ENCODE measurements around the gene UNK. TPM values are rescaled to one million over a fixed set of nuclear protein-coding genes. Genes with fewer than 3 reads are reported as not detected.

Gene UNK
- total and polyA plus RNA-seq, 2 of the 13 experiments (the other 11 are each of a cell fraction or from before 2014, with no cell fraction given), result 31.6 to 33.0 TPM

DNA sequence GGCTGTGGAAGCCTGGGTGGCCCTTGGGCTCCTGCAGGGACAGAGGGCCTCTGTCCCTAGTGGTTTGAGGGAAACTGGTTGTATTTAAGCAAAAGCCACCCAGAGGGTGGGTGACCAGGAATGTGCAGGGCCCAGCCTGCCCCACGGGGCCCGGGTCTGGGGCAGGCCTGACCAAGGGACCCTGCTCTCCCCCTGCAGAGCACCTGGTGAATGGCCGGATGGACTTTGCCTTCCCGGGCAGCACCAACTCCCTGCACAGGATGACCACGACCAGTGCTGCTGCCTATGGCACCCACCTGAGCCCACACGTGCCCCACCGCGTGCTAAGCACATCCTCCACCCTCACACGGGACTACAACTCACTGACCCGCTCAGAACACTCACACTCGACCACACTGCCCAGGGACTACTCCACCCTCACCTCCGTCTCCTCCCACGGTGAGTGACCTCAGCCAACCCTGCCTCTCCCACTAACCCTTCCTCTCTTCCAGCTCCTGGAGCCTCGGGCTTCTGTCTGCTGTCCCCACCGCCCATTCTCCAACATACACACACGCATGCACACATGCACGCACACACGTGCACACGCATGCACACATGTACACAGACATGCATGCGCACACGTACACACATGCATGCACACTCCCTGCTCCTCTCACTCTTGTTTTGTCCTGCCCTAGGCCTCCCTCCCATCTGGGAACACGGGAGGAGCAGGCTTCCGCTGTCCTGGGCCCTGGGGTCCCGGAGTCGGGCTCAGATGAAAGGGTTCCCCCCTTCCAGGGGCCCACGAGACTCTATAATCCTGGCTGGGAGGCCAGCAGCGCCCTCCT is 30.0 kb upstream of the UNK start (continued):
- TF ChIP-seq TOE1 (CRISPR knock-in tag; IDR thresholded peaks at IDR 0.05) (peak; percentile 42; the same call in 1 of the 2 replicates), ZNF672 (CRISPR knock-in tag; IDR thresholded peaks at IDR 0.05) (0 out of 2 replicates have a peak, but pooled peaks have one; percentile 63), ZNF282 (IDR thresholded peaks at IDR 0.05; ENCODE audit: partially characterized antibody) (no peak), HNRNPK (IDR thresholded peaks at IDR 0.05; ENCODE audit: low read depth, low read length, poor library complexity, severe bottlenecking) (no peak), ARNT2 (CRISPR knock-in tag; IDR thresholded peaks at IDR 0.05; ENCODE audit: low read depth) (no peak; the same call in none of the 2 replicates), RFXAP (CRISPR knock-in tag; IDR thresholded peaks at IDR 0.05; ENCODE audit: borderline replicate concordance) (no peak; the same call in 1 of the 2 replicates), JUNB (CRISPR knock-in tag; IDR thresholded peaks at IDR 0.05; ENCODE audit: borderline replicate concordance) (peak; percentile 65), ZNF546 (CRISPR knock-in tag; conservative IDR thresholded peaks at IDR 0.05) (peak; percentile 50; the same call in 1 of the 2 replicates), U2AF2 (IDR thresholded peaks at IDR 0.05; ENCODE audit: low read depth, low read length) (0 out of 2 replicates have a peak, but pooled peaks have one; percentile 25), KMT2A (CRISPR knock-in tag; IDR thresholded peaks at IDR 0.05) (peak; percentile 7; the same call in 1 of the 2 replicates), SKI (IDR thresholded peaks at IDR 0.05; ENCODE audit: partially characterized antibody) (peak; percentile 32), ZNF737 (CRISPR knock-in tag; IDR thresholded peaks at IDR 0.05; ENCODE audit: borderline replicate concordance) (0 out of 2 replicates have a peak, but pooled peaks have one; percentile 56), ZKSCAN5 (CRISPR knock-in tag; IDR thresholded peaks at IDR 0.05) (peak; percentile 91), MTERF4 (CRISPR knock-in tag; IDR thresholded peaks at IDR 0.05) (0 out of 2 replicates have a peak, but pooled peaks have one; percentile 8), ZNF160 (CRISPR knock-in tag; IDR thresholded peaks at IDR 0.05) (no peak), MYPOP (CRISPR knock-in tag; IDR thresholded peaks at IDR 0.05) (no peak)
- TF ChIP-seq, protein P1, sequence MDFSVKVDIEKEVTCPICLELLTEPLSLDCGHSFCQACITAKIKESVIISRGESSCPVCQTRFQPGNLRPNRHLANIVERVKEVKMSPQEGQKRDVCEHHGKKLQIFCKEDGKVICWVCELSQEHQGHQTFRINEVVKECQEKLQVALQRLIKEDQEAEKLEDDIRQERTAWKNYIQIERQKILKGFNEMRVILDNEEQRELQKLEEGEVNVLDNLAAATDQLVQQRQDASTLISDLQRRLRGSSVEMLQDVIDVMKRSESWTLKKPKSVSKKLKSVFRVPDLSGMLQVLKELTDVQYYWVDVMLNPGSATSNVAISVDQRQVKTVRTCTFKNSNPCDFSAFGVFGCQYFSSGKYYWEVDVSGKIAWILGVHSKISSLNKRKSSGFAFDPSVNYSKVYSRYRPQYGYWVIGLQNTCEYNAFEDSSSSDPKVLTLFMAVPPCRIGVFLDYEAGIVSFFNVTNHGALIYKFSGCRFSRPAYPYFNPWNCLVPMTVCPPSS (IDR thresholded peaks at IDR 0.05), result no peak
- TF ChIP-seq, protein P2, sequence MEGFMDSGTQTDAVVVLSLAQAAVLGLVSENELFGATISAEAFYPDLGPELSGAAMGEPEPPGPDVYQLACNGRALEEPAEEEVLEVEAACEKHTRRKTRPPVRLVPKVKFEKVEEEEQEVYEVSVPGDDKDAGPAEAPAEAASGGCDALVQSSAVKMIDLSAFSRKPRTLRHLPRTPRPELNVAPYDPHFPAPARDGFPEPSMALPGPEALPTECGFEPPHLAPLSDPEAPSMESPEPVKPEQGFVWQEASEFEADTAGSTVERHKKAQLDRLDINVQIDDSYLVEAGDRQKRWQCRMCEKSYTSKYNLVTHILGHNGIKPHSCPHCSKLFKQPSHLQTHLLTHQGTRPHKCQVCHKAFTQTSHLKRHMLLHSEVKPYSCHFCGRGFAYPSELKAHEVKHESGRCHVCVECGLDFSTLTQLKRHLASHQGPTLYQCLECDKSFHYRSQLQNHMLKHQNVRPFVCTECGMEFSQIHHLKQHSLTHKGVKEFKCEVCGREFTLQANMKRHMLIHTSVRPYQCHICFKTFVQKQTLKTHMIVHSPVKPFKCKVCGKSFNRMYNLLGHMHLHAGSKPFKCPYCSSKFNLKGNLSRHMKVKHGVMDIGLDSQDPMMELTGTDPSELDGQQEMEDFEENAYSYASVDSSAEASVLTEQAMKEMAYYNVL (CRISPR knock-in tag; IDR thresholded peaks at IDR 0.05; ENCODE audit: borderline replicate concordance), result no peak
- TF ChIP-seq, protein P3, sequence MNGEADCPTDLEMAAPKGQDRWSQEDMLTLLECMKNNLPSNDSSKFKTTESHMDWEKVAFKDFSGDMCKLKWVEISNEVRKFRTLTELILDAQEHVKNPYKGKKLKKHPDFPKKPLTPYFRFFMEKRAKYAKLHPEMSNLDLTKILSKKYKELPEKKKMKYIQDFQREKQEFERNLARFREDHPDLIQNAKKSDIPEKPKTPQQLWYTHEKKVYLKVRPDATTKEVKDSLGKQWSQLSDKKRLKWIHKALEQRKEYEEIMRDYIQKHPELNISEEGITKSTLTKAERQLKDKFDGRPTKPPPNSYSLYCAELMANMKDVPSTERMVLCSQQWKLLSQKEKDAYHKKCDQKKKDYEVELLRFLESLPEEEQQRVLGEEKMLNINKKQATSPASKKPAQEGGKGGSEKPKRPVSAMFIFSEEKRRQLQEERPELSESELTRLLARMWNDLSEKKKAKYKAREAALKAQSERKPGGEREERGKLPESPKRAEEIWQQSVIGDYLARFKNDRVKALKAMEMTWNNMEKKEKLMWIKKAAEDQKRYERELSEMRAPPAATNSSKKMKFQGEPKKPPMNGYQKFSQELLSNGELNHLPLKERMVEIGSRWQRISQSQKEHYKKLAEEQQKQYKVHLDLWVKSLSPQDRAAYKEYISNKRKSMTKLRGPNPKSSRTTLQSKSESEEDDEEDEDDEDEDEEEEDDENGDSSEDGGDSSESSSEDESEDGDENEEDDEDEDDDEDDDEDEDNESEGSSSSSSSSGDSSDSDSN (CRISPR knock-in tag; IDR thresholded peaks at IDR 0.05), result peak; percentile 80

Measured in HepG2 (cell line).